ENCODE results near the gene FBXO38. TPM values are rescaled to one million over a fixed set of nuclear protein-coding genes. Genes with fewer than 3 reads are reported as not detected.

Gene FBXO38
- total RNA-seq, 1 donor from 2014 or later = 132 TPM

DNA sequence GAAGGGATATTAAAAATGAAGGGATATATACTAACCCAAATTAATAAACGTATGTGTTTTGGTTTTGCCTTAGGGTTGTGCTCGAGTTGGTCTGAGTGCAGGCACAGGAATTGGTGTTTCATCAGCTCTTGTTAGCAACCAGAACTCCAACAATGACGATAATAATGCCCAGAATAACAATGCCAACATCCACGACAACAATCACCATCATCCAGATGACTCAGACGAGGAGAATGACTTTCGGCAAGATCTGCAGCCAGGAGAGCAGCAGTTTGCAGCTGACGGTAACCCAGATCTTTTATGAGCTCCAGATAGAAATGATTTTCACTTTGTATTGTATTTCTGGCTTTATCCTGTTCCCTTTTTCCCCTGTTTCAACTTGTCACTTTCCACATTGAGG is 33.2 kb downstream of the FBXO38 start:
- H3K27ac Mint-ChIP-seq (ENCODE audit: unreplicated experiment) = no peak overlapping the region
- no peak overlapping the region for H3K4me3 Mint-ChIP-seq (ENCODE audit: unreplicated experiment)
- H3K27me3 Mint-ChIP-seq (ENCODE audit: unreplicated experiment) = peaks cover 2% of the 10 kb centered on the region
- H3K9me3 Mint-ChIP-seq (ENCODE audit: unreplicated experiment) = no peaks in the 10 kb centered on the region
- H3K36me3 Mint-ChIP-seq (ENCODE audit: unreplicated experiment) = no peaks in the 10 kb centered on the region
- no peak for DNase-seq
- TF ChIP-seq, protein P1, sequence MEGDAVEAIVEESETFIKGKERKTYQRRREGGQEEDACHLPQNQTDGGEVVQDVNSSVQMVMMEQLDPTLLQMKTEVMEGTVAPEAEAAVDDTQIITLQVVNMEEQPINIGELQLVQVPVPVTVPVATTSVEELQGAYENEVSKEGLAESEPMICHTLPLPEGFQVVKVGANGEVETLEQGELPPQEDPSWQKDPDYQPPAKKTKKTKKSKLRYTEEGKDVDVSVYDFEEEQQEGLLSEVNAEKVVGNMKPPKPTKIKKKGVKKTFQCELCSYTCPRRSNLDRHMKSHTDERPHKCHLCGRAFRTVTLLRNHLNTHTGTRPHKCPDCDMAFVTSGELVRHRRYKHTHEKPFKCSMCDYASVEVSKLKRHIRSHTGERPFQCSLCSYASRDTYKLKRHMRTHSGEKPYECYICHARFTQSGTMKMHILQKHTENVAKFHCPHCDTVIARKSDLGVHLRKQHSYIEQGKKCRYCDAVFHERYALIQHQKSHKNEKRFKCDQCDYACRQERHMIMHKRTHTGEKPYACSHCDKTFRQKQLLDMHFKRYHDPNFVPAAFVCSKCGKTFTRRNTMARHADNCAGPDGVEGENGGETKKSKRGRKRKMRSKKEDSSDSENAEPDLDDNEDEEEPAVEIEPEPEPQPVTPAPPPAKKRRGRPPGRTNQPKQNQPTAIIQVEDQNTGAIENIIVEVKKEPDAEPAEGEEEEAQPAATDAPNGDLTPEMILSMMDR (IDR thresholded peaks at IDR 0.05; ENCODE audit: partially characterized antibody, unreplicated experiment) = no peak
- no peaks in the 10 kb centered on the region for H3K4me1 Mint-ChIP-seq (ENCODE audit: low read depth, unreplicated experiment)

DNA sequence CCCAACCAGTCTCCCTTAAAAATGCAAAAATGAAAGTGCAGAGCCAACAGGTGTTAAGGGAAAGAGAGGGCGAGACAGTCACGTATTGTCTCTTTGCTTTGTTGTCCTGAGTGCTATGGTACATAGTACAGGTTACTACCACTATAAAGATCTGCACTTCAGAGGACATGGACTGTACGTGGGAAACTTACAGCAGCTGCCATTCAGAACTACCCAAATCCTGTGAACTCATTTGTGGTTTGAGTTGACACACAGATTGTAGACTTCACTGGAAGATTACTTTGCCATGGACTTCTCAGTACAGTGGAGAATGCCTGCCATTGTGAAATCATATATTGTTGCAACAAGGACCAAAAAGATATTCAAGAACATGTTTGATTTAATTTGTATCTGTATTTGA is 34.8 kb downstream of the FBXO38 start:
- TF ChIP-seq, protein P1 (IDR thresholded peaks at IDR 0.05; ENCODE audit: partially characterized antibody, unreplicated experiment) = no peak
- Mint-ChIP-seq H3K4me3 (ENCODE audit: unreplicated experiment) (no peak overlapping the region), H3K36me3 (ENCODE audit: unreplicated experiment) (no peaks in the 10 kb centered on the region), H3K9me3 (ENCODE audit: unreplicated experiment) (no peaks in the 10 kb centered on the region), H3K4me1 (ENCODE audit: low read depth, unreplicated experiment) (no peaks in the 10 kb centered on the region), H3K27me3 (ENCODE audit: unreplicated experiment) (peaks cover 2% of the 10 kb centered on the region), H3K27ac (ENCODE audit: unreplicated experiment) (no peak overlapping the region)
- no peak for DNase-seq

DNA sequence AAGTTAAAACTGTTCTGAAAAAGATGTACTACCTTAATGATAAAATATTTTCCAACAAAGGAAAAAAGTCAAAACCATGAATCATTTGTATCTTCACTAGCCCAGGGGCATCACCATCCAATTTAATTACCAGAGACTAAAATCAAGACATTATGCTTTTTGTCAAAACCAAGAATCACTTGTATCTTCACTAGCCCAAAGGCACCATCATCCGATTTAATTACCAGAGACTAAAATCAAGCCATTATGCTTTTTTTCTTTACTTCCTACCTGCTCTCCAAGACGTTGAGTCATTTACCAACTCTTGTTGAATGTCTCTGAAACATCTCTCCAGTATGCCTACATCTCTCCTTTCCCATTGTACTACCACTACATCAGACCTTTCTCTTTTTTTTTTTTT is 37.9 kb downstream of the FBXO38 start:
- DNase-seq = no peak
- H3K4me1 Mint-ChIP-seq (ENCODE audit: low read depth, unreplicated experiment) = no peaks in the 10 kb centered on the region
- H3K27ac Mint-ChIP-seq (ENCODE audit: unreplicated experiment) = no peak overlapping the region
- H3K9me3 Mint-ChIP-seq (ENCODE audit: unreplicated experiment) = no peaks in the 10 kb centered on the region
- no peaks in the 10 kb centered on the region for H3K36me3 Mint-ChIP-seq (ENCODE audit: unreplicated experiment)
- TF ChIP-seq, protein P1 (IDR thresholded peaks at IDR 0.05; ENCODE audit: partially characterized antibody, unreplicated experiment) = no peak
- H3K27me3 Mint-ChIP-seq (ENCODE audit: unreplicated experiment) = no peaks in the 10 kb centered on the region
- no peak overlapping the region for H3K4me3 Mint-ChIP-seq (ENCODE audit: unreplicated experiment)

DNA sequence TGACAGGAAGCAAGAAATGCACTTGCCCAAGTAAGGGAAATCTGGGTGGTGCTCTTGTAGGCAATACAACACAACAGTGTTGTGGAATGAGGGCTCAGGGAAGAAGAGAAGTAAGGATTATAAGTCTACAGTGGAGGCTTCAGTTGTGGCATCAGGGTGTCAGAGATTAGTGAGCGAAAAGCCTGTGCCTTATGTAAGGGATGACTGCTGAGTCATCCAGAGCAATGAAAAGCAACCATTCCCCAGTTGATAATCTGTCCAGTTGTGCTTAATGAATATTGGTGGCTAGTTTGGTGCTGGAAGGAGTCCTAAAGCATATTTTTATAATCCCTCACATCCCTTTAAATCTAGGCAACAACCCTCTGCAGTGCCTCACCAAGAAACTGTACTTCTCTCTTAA is 42.0 kb downstream of the FBXO38 start:
- Mint-ChIP-seq H3K27me3 (ENCODE audit: unreplicated experiment) (no peaks in the 10 kb centered on the region), H3K27ac (ENCODE audit: unreplicated experiment) (no peak overlapping the region), H3K36me3 (ENCODE audit: unreplicated experiment) (no peaks in the 10 kb centered on the region), H3K9me3 (ENCODE audit: unreplicated experiment) (no peaks in the 10 kb centered on the region), H3K4me3 (ENCODE audit: unreplicated experiment) (no peak overlapping the region), H3K4me1 (ENCODE audit: low read depth, unreplicated experiment) (peaks cover 3% of the 10 kb centered on the region)
- TF ChIP-seq, protein P1 (IDR thresholded peaks at IDR 0.05; ENCODE audit: partially characterized antibody, unreplicated experiment) = no peak
- no peak for DNase-seq

DNA sequence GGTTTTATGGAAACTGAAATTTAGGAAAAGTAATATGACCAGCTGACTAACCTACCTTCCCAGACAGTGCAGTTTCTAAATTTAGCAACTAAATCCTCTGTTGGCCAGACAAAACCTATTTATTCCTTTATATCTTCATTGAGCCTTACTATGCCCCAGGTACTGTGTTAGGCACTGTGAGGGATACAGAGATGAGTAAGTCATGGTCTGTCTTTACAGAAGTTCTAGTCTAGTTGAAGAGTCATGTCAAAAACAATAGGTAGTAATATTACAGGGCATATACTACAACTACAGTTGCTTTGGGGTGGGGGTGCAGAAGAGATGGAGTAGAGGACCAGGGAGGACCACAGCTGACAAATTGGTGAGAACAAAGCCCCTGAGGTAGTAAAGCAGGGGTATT is 42.8 kb downstream of the FBXO38 start:
- Mint-ChIP-seq H3K9me3 (ENCODE audit: unreplicated experiment) (no peaks in the 10 kb centered on the region), H3K4me1 (ENCODE audit: low read depth, unreplicated experiment) (peaks cover 3% of the 10 kb centered on the region), H3K36me3 (ENCODE audit: unreplicated experiment) (no peaks in the 10 kb centered on the region), H3K27me3 (ENCODE audit: unreplicated experiment) (no peaks in the 10 kb centered on the region), H3K4me3 (ENCODE audit: unreplicated experiment) (no peak overlapping the region), H3K27ac (ENCODE audit: unreplicated experiment) (no peak overlapping the region)
- no peak for DNase-seq
- TF ChIP-seq, protein P1 (IDR thresholded peaks at IDR 0.05; ENCODE audit: partially characterized antibody, unreplicated experiment) = no peak
